HG02884 (cell line): ENCODE data around the gene YAP1.

Experiments used
- ATAC-seq: cut with Tn5 transposase; IDR thresholded peaks from one replicate; pipeline ENCODE4 v1.9.1; 2021; ENCODE audit warnings: mild to moderate bottlenecking, moderate library complexity; ENCODE audit not compliant: unreplicated experiment

The YAP1 gene

DNA sequence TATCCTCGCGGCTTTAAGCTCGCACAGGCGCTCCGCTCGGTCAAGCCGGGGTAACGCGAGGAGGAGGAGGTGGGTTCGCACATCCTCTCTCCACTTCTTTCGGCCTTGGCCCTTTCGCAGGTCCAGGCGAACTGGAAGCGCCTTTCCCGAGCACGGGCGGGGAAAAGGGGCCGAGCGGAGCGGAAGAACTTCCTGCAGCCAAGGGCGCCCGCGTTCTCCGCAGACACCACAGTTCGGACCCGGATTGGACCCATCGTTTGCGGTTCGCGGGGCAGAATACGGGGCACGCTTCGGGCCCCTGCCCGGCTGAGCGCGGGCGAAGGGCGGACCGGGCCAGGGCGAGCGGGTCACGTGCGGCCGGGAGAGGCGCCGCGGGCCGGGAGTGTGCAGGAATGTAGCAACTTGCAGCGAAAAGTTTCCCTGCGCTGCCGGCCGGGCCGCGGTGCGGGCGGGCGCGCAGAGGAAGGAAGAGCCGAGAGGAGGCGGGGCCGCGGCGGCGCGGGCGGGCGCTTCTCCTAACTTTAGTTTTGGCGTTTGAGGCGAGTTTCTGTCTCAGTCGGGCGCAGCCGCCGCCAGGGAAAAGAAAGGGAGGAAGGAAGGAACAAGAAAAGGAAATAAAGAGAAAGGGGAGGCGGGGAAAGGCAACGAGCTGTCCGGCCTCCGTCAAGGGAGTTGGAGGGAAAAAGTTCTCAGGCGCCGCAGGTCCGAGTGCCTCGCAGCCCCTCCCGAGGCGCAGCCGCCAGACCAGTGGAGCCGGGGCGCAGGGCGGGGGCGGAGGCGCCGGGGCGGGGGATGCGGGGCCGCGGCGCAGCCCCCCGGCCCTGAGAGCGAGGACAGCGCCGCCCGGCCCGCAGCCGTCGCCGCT, at the start of gene YAP1:
Gene YAP1, plus strand, starts transcription at position 552 of the 865 bp plus-strand sequence. CDS start 402 bp downstream, outside the sequence.
- ATAC-seq = peak; percentile 78

DNA sequence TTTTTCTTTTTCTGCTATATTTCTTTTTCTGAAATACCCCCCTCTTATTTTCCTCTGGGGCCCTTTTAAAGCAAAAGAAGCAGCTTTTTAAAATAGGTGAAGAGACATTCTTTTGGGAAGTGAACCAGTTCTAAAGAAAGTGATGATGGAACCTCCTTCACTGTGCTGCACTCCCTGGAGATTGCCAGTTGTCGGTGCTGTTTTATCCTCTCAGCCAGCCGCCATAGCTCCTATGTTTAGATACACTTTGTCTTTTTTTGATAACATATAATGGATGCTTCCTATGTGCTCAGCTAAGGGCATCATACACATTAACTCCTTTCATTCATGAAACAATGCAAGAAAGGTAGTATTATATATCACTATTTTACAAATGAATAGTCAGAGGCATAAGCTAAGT, 49.0 kb upstream of the YAP1 start:
- no peak for ATAC-seq

DNA sequence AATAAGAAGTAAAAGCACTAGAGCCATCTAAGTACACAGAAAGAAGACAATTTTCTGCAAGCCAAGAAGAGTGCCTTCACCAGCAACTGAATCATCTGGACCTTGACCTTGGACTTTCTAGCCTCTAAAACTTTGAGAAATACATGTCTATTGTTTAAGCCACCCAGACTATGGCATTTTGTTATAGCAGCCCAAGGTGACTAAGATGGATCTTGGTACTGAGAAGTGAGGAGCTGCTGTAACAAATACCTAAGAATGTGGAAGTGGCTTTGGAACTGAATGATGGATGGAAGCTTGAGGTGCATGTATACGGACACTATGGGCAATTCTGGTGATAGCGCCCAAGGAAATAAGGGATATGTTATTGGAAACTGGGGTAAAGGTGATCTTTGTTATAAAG, 48.1 kb upstream of the YAP1 start:
- ATAC-seq = no peak

DNA sequence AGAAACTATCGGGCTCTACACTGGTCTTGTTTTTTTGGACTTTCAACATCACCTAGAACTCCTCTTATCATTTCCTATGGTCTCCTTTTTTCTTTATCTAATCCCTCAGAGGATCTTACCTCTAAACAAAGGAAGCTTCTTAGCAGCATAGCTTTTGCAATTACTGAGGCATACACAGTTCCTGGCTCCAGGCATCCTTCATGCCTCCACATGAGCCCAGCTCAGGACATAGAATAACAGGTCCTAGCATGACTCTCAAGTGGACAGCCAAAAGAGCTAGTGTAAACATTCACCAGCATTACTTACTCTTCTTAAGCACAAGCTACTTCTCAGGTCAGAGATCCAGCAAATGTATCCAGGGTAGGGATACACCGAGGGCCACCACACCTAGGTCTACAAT, 45.9 kb upstream of the YAP1 start:
- ATAC-seq = no peak

DNA sequence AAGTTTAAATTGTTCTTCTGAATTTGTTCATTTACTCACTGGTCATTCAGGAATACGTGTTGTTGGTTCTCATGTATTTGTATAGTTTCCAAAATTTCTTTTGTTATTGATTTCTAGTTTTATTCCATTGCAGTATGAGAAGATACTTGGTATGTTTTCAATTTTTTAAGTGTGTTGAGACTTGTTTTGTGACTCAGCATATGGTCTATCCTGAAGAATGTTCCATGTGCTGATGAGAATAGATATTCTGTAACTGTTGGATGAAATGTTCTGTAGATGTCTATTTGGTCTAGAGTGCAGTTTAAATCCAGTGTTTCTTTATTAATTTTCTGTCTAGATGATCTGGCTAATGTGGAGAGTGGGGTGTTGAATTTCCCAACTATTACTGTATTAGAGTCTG, 39.5 kb upstream of the YAP1 start:
- ATAC-seq = no peak

DNA sequence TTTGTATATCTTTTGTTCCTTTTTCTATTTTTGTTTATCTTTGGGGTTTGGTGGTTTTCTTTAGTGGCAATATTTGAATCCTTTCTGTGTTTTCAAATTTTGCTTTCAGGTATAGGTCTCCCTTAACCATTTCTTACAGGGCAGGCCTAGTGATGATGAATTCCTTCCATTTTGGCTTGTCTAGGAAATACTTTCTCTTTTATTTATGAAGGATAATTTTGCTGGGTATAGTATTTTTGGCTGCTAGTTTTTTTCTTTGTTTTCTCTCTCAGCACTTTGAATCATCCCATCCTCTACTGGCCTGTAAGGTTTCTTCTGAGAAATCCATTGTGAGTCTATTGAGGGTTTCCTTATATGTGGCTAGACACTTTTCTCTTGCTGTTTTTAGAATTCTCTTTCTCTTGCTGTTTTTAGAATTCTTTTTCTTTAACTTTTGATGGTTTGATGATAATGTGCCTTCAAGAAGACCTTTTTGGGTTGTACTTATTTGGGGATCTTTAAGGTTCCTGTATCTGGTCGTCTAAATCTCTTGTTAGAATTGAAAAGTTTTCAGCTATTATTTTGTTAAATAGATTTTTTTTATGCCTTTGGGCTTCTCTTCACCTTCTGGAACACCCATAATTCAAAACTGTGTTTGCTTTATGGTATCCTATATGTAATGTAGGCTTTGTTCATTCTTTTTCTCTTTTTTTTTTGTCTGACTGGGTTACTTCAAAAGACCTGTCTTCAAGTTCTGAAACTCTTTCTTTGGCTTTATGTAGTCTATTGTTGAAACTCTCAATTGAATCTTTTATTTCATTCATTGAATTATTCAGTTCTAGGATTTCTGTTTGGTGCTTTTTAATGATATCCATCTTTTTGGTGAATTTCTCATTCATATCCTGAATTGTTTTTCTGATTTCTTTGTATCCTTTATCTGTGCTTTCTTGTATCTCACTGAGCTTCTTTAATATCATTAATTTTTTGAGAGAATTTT, 38.5 kb upstream of the YAP1 start:
- no peak for ATAC-seq

DNA sequence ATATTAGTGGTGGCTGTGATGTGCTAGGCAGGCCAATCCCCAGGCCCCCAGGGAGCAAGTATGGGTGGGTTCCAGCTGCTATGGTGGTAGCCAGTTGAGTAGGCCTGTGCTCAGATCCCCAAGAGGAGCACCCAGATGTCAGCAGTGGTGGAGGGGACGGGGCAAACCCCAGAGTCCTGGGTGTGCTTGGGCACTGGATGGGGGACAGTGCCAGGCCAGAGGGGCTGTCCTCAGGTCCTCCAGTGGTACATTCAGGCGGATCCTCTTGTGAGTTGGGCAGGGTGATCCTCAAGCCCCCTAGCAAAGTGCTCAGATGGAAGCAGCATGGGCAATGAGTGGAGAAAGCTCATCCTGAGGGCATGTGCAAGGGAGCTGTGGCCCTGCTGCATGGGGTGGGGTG, 37.0 kb upstream of the YAP1 start:
- ATAC-seq = no peak

DNA sequence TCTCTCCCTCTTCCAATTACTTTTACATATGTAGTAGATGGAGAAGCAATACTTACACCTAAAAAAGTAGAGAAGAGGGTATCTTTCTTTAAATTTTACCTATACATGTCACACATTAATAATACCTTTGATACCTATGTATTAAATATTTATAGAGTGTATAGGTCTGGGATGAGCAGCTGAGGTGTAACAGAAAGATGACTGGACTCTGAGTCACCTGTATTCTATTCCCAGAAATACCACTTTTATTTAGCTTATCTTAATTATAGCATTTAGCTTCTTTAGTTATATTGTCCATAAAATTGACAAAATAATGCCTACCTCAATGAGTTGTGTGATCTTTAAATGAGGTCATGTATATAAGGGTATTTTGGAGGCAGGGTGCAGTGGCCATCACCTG, 30.6 kb upstream of the YAP1 start:
- ATAC-seq = no peak

DNA sequence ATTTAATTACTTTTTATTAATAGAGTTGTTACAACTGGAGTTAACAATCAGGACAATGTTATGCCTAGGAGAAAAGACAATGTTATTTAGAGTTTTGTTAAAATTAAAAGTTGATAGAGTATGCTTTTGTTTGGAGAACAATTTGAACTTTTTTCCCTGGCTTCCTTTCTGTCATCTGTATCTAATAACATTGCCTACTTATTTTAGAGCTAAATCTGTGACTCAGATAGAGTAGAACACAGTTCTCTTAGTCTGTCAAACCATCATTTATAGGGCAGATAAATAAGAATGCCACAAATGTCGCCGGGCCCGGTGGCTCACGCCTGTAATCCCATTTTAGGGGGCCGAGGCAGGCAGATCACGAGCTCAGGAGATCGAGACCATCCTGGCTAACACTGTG, 28.9 kb upstream of the YAP1 start:
- no peak for ATAC-seq

DNA sequence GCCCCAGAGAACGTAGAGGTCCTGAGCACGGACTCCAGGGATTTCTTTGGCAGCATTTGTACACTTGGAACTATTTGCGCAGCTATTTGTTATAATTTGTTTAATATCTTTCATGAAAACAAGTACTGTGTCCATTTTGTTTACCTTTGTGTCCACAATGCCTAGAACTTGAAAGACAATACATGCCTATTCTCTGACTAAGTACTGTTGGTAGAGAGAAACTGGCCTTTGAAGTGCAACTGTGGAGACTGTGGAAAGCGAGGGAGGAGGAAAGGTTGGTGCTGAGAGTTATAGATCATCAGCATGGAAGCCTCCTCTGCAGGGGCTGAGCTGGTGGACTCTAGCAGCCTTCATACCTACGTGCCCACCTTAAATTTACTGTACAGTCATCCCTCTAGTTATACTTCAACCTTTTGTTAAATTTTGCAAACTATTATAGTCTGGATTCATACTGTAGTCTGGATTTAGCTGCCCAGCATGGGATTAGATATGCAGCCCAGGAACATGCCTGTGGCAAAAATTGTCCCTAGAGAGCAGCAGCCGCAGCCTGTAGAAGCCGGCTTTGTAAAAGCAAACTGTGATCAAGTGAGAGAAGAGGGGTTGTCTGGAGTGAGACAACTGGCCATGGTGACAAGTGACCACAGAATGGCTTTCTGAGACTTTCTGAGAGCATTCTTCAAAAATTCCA, 24.2 kb upstream of the YAP1 start:
- no peak for ATAC-seq

DNA sequence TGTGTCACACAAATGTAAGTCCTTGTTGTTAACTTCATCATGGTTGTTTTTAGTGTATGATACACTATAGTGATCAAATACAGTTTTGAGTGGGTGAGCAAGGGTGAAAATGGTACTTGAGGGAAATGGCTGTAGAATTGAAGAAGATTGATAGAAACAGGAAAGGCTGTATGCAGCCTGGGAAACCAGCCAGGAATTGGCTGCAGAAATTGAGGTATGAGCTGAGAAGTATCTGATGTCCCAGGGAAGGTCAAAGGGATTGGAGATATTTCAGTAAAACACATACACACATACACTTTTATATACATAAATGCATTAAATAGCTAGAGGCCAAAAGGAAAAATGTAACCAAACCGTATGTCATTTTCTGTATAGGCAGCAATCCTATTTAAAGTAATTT, 13.1 kb upstream of the YAP1 start:
- ATAC-seq = no peak

DNA sequence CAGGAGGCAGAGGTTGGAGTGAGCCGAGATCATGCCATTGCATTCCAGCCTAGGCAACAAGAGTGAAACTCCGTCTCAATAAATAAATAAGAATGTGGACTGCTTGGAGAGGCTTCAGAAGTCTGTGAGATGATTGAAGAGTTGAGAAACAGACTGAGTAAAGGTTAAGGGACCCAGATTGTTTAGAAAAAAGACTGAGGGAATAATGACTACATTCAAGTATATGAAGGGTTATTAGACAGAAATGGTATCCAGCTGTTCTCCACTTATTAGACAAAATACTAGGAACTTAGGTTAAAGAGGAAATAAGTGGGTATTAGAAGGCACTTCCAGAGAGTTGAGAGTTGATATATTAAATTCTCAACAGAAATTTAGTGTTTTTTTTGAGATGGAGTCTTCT, 10.5 kb upstream of the YAP1 start:
- ATAC-seq = no peak

DNA sequence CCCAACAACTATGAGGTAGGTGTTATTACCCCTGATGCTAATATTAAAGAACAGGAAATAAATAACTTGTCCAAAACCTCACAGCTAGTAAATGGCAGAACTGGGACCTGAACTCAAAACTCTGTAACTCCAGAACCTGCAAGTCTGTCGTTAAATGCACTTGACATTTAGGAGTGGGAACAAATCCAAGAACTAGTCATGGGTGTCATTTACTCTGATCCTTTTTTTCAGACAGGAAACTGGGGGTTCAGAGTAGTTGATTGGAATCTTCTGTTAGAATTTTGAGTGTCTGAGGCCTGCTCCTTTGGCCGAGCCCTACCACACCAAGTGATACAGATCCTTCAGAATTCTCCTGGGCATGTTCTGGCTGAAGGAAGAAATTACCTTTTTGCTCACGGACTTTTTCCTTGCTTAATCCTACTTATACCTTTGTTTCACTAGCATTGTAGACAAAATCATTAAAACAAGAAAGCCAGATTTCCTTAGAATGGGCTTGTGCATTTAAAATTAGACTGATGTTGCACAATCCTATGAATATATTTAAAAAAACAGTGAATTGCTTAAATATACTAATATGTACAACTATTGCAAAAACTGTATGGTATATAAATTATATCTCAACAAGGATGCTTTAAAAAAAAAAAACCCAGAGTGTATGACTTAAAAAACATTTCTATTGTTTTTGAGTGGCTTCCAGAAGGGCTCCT, 1.4 kb upstream of the YAP1 start:
- ATAC-seq = no peak

DNA sequence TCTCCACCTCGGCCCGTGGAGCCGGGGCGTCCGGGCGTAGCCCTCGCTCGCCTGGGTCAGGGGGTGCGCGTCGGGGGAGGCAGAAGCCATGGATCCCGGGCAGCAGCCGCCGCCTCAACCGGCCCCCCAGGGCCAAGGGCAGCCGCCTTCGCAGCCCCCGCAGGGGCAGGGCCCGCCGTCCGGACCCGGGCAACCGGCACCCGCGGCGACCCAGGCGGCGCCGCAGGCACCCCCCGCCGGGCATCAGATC, 439 bp downstream of the YAP1 start:
- peak; percentile 18 for ATAC-seq

DNA sequence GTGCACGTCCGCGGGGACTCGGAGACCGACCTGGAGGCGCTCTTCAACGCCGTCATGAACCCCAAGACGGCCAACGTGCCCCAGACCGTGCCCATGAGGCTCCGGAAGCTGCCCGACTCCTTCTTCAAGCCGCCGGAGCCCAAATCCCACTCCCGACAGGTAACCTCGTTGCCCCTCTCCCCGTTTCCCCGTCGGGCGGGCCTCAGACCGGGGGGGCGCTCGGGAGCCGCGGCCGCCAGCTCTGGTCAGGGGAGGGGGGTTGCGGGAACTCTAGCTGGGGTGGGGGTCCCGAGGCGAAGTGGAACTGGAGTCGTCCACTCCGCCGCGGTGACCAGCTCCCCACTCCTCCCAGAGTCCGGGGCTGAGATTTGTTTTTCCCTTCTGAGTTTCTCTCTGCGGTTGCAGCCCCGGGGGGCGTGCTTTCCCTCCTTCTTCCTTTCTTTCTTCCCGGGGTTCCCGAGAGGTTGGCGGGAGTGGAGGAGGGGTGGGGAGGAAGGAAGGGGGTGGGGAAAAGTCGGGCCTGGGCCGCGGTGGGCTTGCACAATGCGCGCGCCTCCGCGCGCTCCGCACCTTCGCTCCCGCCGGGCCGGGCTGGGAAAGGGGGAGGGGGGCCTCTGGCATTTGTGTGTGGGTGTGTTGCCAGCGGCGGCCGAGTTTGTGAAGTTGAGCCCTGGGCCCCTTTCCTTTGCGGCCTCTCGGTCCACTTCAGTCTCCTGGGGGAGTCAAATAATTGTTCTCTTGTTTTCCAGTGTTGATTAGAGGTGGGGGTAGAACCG, 952 bp downstream of the YAP1 start:
- ATAC-seq = no peak

DNA sequence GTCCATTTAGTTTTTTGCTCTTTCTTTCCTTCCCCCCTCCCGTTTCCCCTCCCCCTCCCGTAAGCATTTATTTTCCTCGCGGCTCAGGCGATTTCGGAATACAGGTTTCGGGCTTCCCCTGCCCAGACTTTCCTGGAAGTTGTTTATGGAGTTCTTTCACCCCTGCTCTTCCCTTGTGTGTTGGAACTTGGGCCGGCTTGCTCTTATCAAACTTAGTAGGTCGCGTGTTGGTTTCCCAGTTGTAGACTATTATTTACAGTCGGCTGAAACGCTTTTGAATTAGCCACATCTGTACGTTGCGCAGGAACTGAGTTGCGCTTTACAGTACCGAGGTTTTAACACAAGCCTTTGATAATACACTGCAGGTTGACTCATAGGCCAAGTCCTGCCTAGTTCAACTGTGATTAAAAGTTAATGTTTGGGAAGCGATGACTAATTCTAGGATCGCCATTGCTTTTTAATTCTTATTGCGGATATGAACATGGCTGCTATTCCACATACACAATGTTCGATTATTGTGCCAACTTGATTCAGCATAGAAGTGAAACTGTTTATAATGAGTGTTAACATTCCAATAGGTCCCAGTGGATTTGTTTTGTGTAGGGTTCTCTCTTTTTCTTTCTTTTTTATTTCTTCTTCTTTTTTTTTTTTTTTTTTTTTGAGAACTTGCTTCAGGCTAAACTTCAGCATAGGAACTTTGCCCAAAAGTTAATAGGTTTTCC, 1.7 kb downstream of the YAP1 start:
- ATAC-seq = no peak

DNA sequence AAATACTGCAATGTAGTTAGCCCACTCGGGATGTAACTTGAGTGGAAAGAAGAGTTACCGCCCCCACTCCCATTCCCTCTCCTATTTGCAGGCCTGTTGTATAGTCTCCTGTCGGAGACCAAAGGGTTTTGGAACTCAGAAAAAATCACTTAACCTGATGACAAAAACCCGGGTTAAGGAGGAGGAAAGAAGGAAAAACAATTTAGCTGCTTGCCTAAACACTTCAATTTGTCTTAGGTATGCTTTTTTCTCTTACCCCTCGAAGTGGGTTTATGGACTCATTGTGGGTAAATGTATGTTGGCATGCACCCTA, 2.2 kb downstream of the YAP1 start:
- no peak for ATAC-seq

DNA sequence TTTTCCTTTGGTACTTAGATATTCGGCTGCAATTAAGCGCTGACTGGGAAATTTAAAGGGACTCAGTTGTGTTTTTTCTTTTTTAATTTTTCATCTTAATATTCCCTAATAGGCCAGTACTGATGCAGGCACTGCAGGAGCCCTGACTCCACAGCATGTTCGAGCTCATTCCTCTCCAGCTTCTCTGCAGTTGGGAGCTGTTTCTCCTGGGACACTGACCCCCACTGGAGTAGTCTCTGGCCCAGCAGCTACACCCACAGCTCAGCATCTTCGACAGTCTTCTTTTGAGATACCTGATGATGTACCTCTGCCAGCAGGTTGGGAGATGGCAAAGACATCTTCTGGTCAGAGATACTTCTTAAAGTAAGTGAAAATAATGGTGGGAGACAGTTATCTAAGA, 3.8 kb downstream of the YAP1 start:
- ATAC-seq = no peak

DNA sequence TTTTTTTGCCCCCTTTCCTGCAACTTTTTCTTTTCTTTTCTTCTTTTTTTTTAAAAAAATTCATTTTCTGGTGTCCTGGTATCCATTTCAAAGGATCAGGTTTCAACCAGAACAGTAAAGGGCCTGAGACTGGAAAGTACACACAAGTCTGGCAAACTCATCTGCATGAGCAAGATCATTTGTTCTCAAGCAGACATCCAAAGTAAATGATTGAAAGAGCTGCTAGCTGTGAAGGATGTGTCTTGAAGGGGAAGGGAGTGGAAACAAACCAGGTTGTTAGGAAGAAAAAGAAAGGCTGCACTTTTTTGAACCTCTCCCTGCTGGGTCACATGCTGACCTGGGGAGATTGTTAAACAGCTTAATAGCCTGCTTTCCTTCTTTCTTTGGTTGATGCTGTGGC, 5.3 kb downstream of the YAP1 start:
- ATAC-seq = no peak
